GM21529 (cell line): ENCODE measurements around the gene PTPN12.
"Not testable (repeated sequence)": the region's sequence is repeated elsewhere in the genome, so short reads cannot be mapped to it uniquely, and the experiment has no call there.

Experiments used
- ATAC-seq: cut with Tn5 transposase; IDR thresholded peaks from one replicate; pipeline ENCODE4 v1.9.1; 2021; ENCODE audit not compliant: unreplicated experiment

The PTPN12 gene

DNA sequence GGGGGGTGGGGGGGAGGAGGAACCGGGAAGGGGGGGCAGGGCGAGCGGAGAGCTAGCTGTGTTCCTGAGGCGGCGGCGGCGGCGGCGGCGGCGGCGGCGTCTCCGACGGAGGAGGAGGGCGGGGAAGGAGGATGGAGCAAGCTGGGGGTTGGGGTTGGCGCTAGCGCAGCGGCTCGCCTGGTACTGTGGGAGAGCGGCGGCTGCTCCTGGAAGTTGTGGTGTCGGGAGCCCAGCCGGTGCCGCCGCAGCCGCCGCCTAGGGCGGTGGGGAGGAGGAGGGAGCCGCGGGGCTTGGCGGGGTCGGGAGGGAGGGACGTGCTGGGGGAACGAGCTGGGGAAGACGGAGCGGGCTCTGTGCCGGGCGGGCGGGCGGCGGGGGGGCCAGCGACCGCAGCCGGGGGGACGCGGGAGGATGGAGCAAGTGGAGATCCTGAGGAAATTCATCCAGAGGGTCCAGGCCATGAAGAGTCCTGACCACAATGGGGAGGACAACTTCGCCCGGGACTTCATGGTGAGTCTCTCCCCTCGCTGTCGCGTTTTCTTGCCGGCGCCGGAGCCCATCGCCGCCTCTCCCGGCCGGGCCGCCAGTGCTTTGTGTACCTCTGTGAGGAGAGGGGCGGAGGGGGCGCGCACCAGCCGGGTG, at the start of gene PTPN12:
Gene PTPN12 (plus strand): TSS at position 160 of the 642 bp plus-strand sequence. CDS start 252 bp downstream, at position 412.
- ATAC-seq: peak; percentile 31

DNA sequence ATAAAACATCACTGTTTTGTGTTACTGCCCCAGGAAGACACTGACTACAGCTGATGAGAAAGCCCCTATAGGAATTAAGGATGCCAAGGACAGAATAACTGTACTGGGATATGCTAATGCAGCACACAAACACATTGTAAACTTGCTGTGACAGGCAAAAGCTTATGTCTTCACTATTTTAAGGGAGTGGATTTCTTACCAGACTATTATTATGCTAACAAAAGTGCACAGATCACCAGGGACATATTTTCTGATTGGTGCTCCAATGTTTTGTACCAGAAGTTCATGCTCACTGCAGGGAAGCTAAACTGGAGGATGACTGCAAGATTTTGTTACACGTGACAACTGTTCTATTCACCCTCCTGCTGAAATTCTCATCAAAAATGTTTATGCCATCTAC, 48.1 kb upstream of the PTPN12 start:
- no peak for ATAC-seq

DNA sequence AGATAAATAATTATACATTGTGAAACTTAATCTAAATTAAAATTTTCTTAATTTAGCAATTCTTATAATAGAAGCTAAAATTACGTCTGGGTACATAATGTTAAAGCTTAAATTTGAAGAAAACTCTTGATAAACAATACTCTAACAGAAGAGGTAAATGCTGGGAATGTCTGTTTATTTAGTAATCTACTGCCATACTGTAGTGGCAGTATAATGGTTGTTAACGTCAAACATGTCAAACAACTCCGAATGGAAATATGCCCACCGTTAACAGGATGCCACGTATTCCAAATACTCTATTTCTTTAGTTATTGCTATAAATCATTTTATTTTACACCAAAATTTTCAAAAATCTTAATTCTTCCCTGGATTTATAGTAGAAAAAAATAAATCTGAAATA, 40.0 kb upstream of the PTPN12 start:
- ATAC-seq: no peak

DNA sequence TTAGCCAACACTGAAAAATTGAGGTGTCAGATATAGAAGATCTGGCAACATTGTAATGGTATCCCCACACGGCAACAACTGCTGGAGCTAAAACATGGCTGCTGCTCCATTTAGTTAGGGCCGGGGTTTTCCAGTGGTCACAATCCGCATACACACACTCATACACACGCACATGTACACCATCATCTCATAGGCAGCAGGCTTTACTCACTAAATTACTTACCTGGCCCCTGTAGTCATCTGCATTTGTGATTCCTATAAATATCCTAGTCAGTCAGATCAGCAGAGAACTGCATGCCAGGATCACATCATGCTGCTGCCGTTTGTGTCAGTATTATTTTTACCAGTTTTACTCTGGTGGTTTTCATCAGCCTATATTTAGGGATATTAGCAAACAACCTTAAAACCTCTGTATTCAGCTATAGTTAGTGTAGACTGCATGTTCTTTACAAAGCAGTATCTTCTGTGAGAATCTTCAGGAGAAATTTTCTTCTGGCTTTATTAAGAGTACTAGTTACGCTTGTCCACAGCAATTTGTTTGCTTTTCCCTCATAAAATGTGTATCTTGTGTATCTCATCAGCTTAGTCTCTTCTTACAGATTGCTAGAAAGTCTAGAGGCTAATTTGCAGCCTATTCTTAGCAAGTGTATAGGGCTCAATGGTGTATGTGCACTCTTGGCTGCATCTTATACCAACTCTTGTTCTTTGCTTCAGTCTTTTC, 38.3 kb upstream of the PTPN12 start:
- ATAC-seq: peak; percentile 49

DNA sequence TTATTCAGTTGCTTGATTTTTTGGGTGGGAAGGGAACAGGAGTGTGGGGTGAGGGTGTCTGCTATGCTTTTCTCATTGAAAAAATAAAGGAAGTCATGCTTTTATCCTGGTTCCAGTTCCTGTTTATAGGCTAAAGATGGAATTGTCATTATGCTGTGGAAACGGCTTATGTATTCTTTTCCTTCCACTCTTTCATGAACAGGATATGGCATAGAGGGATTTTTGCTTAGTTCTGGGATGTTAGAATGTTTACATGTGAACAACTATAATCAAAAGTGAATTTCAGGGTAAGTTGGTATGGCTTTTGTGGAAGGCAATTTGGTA, 35.9 kb upstream of the PTPN12 start:
- no peak for ATAC-seq

DNA sequence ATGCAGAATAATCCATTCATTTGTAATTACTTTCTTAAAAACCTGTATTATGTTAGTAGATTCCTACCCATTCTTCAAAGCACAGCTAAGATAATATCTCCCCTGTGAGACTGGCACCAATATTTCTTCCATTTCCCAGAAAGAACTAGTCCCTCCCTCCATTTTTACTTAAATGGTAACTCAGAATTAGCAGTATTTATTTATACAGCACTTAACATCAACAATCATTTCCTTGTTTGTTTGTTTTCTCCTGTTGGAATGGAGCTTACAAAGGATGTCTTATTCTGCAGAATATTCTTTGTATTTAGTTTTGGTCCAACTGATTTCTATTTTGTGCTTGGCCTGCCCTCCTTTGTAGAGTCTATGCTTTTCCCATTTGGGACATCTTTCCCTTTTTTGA, 32.1 kb upstream of the PTPN12 start:
- ATAC-seq: no peak

DNA sequence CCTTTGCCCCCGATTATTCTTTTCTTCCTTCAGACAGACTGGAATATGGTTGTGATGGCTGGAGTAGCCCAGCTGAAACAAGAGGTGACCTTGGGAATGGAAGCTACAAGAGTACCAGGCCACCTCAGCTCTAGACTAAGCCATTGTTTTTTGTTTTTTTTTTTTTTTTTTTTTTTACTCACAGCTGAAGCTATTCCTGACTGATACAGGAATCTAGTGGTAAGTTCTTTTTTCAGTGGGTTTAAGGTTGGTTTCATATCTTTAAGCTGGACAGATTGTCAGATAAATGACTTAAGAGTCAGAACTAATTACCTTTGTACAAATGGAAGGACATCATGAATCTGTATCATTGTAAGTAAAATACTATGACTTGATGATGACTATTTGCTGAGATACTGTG, 30.2 kb upstream of the PTPN12 start:
- ATAC-seq: no peak

DNA sequence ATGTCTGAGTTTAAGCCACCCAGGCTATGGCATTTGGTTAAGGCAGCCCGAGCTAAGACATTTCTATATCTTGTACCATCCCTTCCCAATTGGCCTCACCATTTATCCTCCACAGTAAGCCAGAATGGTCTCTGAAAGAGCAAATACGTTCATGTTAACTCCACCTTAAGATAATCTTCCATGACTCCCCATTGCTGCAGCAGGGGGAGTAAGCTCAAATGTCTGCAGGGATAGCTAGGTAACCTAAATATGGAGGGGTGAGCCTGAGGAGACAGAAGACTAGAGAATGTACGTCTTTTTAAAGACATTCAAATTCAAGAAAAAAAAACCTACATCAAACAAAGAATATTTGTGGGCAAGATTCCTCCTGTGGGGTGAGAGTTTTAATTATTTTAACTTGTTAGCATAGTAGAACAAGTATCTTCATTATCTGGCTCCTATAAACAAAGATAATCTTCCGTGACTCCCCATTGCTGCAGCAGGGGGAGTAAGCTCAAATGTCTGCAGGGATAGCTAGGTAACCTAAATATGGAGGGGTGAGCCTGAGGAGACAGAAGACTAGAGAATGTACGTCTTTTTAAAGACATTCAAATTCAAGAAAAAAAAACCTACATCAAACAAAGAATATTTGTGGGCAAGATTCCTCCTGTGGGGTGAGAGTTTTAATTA, 24.0 kb upstream of the PTPN12 start:
- ATAC-seq: not testable (repeated sequence)

DNA sequence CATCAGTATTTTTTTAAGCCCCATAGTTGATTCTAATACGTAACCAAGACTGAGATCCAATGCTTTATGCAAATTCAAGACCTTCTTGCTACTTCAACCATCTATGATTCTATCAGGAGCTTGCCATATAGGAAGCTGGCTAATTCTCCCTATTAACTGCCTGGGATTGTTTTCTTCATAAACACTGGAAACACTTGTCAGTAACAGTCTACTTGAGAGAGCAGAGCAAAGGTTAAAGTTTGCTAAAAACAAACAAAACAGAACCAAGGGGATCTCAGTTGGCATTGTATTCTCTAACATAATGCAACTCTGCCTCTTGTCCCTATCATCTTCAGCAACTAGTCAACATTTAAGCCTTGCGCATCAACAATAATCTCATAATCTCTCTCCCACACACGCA, 21.0 kb upstream of the PTPN12 start:
- ATAC-seq: no peak

DNA sequence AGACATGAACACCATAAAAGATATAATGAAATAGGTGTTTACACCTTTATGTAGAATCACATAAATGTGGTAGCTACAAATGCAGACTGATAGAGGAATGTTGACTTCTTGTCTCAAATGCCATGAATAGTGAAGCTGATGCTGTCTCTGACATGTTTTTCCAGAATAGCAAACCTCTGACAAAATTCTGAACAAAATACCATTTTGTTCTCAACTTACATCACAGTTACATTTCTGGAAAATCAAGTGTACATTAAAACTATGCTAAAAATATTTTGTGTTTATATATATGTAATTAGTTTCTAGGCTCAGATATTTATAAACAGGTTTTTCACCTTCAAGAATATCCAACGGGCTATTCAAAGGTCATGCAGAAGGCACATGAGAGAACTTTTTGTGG, 16.8 kb upstream of the PTPN12 start:
- no peak for ATAC-seq

DNA sequence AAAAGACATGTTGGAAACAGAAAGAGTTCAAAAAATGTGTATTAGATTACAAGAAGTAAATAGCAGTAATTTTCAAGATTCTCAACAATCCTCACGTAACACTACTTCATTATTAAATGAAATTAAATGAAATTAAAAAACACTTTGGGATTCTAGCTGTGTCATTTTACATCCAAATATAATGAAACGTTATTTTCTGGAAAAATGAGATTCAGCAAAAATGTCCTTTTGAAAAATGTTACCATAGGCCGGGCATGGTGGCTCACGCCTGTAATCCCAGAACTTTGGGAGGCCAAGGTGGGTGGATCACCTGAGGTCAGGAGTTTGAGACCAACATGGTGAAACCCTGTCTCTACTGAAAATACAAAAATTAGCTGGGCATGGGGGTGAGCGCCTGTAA, 15.6 kb upstream of the PTPN12 start:
- not testable (repeated sequence) for ATAC-seq

DNA sequence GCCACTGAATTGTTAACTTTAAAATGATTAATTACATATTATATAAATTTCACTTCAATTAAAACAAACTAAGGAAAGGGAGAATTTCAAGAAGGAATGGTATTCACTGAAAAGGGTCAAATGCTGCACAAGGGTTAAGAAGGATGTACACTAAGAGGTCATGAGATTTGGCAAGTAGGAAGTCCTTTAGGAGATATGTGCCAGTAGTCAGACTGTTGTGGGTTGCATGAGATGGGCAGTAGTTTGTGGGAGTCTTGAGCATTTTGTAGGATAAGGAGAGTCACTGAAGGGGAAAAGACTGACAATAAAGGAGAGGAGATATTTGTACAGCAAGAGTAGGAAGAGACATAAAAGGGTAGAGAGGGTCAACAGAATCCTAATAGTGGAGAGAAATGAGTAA, 12.4 kb upstream of the PTPN12 start:
- no peak for ATAC-seq

DNA sequence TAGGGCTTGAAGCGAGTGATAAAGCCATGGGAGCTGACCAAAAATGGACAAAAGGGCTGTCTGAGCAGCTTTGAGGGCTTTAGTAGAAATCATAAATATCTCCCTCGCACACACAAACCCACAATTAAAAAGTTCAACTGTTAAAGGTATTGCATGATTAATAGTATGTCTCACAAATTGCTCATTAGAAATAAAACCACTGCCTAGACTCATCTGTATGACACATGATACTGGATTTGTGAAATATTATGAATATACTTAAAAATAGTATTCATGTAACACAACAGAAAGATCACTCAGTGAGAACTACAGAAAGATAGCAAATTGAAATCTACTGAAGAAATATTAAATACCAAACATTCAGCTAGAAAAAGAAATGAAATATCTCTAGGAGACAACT, 11.9 kb upstream of the PTPN12 start:
- no peak for ATAC-seq

DNA sequence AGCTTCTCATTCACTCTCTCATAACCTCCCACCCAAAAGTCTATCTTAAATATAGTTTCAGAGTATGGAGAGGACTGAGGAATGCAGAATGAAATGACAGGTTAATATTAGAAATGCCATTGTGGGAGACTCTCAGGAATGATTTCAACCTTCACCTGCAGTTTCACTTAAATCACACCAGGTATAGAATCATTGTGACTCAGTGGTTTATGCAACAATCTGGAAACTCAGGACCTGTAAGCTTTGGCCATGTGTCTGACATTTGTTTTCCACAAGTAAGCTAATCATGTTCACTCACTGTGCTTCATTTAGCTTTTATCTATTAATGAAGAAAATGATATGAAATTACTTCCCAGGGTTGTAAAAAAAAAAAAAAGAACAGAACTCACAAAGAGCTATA, 8.7 kb upstream of the PTPN12 start:
- no peak for ATAC-seq

DNA sequence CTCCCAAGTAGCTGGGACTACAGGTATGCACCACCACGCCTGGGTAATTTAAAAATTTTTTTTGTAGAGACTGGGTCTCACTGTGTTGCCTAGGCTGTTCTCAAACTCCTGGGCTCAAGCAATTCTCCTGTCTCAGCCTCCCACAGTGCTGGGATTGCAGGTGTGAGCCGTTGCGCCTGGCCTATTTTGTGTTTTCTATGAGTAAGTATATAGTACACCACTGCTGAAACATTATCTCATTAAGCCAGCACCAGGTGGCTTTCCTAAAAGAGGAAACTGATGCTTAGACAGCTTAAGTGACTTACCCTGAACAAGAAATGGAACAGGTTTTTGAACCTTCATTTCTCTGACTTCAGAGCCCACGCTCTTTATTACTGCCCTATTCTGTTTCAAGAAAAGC, 7.8 kb upstream of the PTPN12 start:
- ATAC-seq: no peak

DNA sequence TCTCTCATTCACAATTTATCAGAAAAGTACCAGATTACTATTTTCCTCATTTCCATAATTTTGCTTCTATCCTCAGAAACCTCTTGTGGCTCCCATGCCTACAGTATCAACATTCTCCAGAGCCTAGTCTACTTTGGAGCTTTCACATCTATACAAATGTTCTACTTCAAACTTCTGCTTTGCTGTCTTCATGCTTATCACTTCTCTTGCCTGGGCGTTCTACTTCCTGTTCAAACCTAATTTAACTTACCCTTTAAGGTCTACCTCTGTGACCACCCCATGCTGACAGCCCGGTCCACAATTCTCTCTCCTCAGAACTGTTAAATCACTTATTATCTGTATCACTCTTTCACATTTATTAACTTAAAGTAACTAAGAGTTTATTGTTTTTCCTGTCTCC, 6.1 kb upstream of the PTPN12 start:
- peak; percentile 53 for ATAC-seq

DNA sequence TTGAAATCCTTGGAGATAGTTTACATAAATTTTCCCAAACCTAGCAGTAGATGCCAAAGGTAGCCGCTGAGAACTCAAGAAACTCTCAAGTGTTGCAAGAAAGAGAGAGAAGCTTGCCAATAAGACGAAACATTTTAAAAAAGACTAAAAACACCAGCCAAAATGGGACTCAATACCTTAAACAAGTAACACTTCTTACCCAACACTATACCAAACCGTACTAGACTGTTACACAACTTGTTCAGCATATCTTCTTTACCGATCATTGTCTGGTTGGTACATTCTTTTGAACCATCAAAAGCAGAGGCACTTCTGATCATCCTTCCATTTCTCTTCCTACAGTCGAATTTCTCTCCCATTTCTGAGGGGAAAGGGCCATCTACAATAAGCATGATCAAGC, 4.8 kb upstream of the PTPN12 start:
- ATAC-seq: no peak

DNA sequence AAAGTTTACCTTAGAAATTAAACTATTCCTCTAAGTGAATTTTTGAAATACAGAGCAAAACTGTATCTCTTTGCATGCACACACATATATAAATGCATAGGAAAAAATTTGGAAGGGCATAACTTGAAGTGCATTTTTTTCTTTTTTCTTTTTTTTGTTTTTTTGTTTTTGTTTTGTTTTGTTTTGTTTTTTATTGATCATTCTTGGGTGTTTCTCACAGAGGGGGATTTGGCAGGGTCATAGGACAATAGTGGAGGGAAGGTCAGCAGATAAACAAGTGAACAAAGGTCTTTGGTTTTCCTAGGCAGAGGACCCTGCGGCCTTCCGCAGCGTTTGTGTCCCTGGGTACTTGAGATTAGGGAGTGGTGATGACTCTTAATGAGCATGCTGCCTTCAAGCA, 4.4 kb upstream of the PTPN12 start:
- ATAC-seq: not testable (repeated sequence)

DNA sequence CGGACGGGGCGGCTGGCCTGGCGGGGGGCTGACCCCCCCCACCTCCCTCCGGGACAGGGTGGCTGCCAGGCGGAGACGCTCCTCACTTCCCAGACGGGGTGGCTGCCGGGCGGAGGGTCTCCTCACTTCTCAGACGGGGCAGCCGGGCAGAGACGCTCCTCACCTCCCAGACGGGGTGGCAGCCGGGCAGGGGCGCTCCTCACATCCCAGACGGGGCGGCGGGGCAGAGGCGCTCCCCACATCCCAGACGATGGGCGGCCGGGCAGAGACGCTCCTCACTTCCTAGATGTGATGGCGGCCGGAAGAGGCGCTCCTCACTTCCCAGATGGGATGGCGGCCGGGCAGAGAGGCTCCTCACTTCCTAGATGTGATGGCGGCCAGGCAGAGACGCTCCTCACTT, 3.0 kb upstream of the PTPN12 start:
- ATAC-seq: not testable (repeated sequence)

DNA sequence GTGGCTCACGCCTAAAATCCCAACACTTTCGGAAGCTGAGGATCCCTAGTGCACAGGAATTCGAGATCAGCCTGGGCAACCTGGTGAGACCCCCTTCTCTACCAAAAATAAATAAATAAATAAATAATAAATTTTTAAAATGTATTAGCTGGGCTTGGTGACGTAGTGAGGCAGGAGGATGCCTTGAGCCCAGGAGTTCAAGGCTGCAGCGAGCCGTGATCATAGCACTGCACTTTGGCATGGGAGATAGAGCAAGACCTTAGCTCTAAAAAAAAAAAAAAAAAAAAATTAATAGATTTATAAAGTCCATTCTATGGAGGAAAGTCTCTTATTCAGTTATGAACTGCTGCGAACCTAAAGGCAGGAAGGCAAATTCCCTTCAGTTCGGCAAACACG, 1.1 kb upstream of the PTPN12 start:
- no peak for ATAC-seq

DNA sequence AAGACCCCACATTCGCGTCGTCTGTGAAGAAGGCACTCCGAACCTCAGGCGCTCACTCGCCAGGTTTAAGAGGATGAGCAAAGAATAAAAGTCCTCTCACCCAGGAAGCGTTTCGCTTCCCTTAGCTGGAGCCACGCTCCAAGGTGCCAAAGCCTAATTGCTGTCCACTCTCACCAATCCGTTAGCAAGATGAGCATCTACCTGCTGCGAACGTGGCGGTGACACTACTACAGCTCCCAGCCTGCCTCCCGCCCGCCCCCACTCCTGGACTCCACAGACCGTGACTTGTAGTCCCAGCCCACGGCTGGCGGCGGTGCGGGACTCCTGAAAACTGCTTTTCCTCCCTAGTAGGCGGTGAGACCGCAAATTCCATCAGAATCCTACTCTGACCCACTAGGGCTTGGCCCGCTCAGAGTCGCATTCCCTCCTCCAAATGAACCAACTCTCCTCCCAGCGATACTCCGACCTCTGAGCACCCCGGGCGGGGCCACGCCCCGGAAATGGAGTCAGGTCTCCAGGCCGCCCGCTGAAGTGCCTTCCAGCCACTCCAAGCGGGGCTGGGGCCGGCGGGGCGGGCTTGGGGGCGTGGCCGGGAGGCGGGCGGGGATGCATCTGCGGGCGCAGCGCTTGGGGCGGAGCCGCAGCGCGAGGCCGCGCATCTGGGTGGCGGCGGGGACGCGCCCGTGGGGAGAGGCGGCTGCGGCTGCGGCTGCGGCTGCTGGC, 521 bp upstream of the PTPN12 start:
- ATAC-seq: peak; percentile 91

DNA sequence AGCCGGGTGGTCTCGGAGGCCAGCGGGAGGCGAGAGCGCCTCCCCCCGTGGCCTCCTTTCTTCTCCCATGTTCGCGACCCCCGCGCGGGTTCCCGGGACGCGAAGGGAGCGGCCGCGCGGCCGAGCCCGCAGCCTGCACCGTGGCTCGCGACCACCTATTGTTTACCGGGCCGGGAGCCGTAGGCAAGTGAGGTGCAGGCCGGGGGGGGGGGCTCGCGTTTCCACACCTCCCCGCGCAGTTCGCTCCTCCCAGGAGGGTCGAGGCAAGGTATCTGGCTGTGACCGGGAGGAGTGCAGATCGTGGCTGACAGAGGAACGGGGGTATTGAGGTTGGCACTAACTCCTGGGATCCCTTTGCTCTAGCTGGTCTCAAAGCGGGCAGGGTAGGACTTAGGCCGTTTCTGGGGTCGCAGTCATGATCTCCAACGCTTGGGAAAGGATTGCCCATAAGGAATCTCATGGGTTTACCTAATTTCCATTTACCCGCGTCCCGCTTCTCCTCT, 734 bp downstream of the PTPN12 start:
- no peak for ATAC-seq
